Measurements from ENCODE around the gene COX10. TPM values are rescaled to one million over a fixed set of nuclear protein-coding genes. Genes with fewer than 3 reads are reported as not detected.
"Not testable (repeated sequence)": the region's sequence is repeated elsewhere in the genome, so short reads cannot be mapped to it uniquely, and the experiment has no call there.

Gene COX10
- 10 to 100 TPM; 20.3 to 27.2 (median 22.0) TPM for total RNA-seq

- peaks cover 22 to 32% (median 28%) of the 10 kb centered on the region in 4 donors for H3K4me1 ChIP-seq
- intact Hi-C loops (cut with DNase I), result loop anchor here (10.0 kb wide), 2 partner anchors 185 to 475 kb away; no protein-coding TSS in a partner anchor
- H3K27me3 ChIP-seq, result no peaks in the 10 kb centered on the region
- H3K27ac ChIP-seq (replicated peaks in 1 of 4), result peak within 1 kb of the TSS; percentile 79 to 85 (median 82)
- H3K9me3 ChIP-seq, result no peaks in the 10 kb centered on the region
- TF ChIP-seq POLR2A (IDR thresholded peaks at IDR 0.05; ENCODE audit: low read depth) (peak; percentile 44), EP300 (IDR thresholded peaks at IDR 0.05) (no peak), CTCF (IDR thresholded peaks at IDR 0.05) (no peak), POLR2AphosphoS5 (IDR thresholded peaks at IDR 0.05) (peak; percentile 92)
- peak within 1 kb of the TSS; percentile 90 to 99 (median 94) for H3K4me3 ChIP-seq
- peaks cover 0 to 5% (median 0%) of the 10 kb centered on the region in 4 donors for H3K36me3 ChIP-seq
- DNase-seq (ENCODE audit: extremely low spot score), result peak; percentile 97
- under 1% methylated on average over 15 of the region's 48 CpGs for WGBS
These were observed at the start of gene COX10 for GRCh38 chr17:14069251-14070021. COX10 (plus strand) TSS chr17:14069504; CDS start chr17:14069606, 102 bp downstream.

GRCh38 chr17:14021651-14022294 is 47.5 kb upstream of the COX10 start:
- 67% methylated on average over 6 of the region's 9 CpGs for WGBS
- H3K36me3 ChIP-seq; intact Hi-C loops (cut with DNase I); H3K4me3 ChIP-seq; H3K27ac ChIP-seq (replicated peaks in 1 of 4); DNase-seq (ENCODE audit: extremely low spot score); H3K27me3 ChIP-seq; H3K9me3 ChIP-seq; H3K4me1 ChIP-seq: not testable (repeated sequence)

DNA sequence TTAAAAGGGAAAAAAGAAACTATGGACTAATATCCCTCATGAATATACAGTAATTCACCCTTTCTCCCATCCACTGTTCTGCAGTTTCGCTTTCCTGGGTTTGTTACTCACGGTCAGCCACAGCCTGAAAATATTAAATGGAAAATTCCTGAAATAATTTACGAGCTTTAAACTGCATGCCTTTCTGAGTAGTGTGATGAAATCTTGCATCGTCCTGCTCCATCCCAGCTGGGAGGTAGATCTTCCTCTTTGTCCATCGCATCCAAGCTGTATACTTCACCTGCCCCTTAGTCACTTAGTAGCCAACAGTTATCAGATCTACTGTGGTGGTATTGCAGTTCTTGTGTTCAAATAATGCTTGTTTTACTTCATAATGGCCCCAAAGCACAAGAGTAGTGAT is 39.5 kb upstream of the COX10 start:
- H3K27ac ChIP-seq (replicated peaks in 1 of 4); DNase-seq (ENCODE audit: extremely low spot score); H3K4me3 ChIP-seq; H3K27me3 ChIP-seq; H3K4me1 ChIP-seq; H3K9me3 ChIP-seq; intact Hi-C loops (cut with DNase I): not testable (repeated sequence)
- WGBS, result no CpG with 5 or more reads among the region's 5 CpGs
- peaks cover 11 to 21% (median 14%) of the 10 kb centered on the region in 4 donors for H3K36me3 ChIP-seq

- Histone ChIP-seq H3K27ac (replicated peaks in 1 of 4) (no peak overlapping the region), H3K27me3 (no peaks in the 10 kb centered on the region), H3K4me3 (no peak overlapping the region), H3K4me1 (no peaks in the 10 kb centered on the region), H3K9me3 (no peaks in the 10 kb centered on the region), H3K36me3 (peaks cover 11 to 21% (median 14%) of the 10 kb centered on the region in 4 donors)
- DNase-seq (ENCODE audit: extremely low spot score), result no peak
- WGBS, result 94% methylated on average over 3 of the region's 3 CpGs
- no peak for TF ChIP-seq POLR2A (IDR thresholded peaks at IDR 0.05; ENCODE audit: low read depth)
- TF ChIP-seq POLR2AphosphoS5 (IDR thresholded peaks at IDR 0.05), result no peak
- no peak for TF ChIP-seq EP300 (IDR thresholded peaks at IDR 0.05)
- TF ChIP-seq CTCF (IDR thresholded peaks at IDR 0.05), result no peak
- intact Hi-C loops (cut with DNase I), result no loop called here
These were observed 37.1 kb upstream of the COX10 start for GRCh38 chr17:14032234-14032633.

- Histone ChIP-seq H3K27me3 (no peaks in the 10 kb centered on the region), H3K36me3 (peaks cover 11 to 21% (median 14%) of the 10 kb centered on the region in 4 donors), H3K4me3 (no peak overlapping the region), H3K9me3 (no peaks in the 10 kb centered on the region), H3K27ac (replicated peaks in 1 of 4) (no peak overlapping the region), H3K4me1 (peaks cover 0 to 8% (median 5%) of the 10 kb centered on the region in 4 donors)
- WGBS, result 90% methylated on average over 4 of the region's 4 CpGs
- intact Hi-C loops (cut with DNase I), result no loop called here
- no peak for DNase-seq (ENCODE audit: extremely low spot score)
- TF ChIP-seq POLR2AphosphoS5 (IDR thresholded peaks at IDR 0.05) (no peak), POLR2A (IDR thresholded peaks at IDR 0.05; ENCODE audit: low read depth) (no peak), CTCF (IDR thresholded peaks at IDR 0.05) (no peak), EP300 (IDR thresholded peaks at IDR 0.05) (no peak)
These were observed 36.1 kb upstream of the COX10 start for GRCh38 chr17:14033166-14033565.

All from esophagus muscularis mucosa (tissue), 4 donors.